ENCODE results near the gene C5AR1. TPM values are rescaled to one million over a fixed set of nuclear protein-coding genes. Genes with fewer than 3 reads are reported as not detected.

Gene C5AR1
- total RNA-seq, 1 donor from 2014 or later, result 79.9 TPM

Other genes starting within 250 kb of the C5AR1 start
- gene ZC3H4, start 196.1 kb upstream of the C5AR1 start, total RNA-seq, result 49.3 TPM
- gene SAE1, start 179.0 kb upstream of the C5AR1 start, total RNA-seq, result 49.9 TPM
- 18.5 TPM for gene BBC3, start 78.7 kb upstream of the C5AR1 start, total RNA-seq
- gene CCDC9, start 53.3 kb upstream of the C5AR1 start, total RNA-seq, result 30.7 TPM
- gene INAFM1, start 35.0 kb upstream of the C5AR1 start, total RNA-seq, result 18.0 TPM
- gene C5AR2, start 22.3 kb downstream of the C5AR1 start, total RNA-seq, result 6.4 TPM
- gene DHX34, start 39.5 kb downstream of the C5AR1 start, total RNA-seq, result 14.5 TPM
- 5.3 TPM for gene MEIS3, start 109.7 kb downstream of the C5AR1 start, total RNA-seq
- 0.27 TPM for gene SLC8A2, start 162.0 kb downstream of the C5AR1 start, total RNA-seq
- gene KPTN, start 174.4 kb downstream of the C5AR1 start, total RNA-seq, result 14.5 TPM
- gene NAPA, start 205.2 kb downstream of the C5AR1 start, total RNA-seq, result 115 TPM